Calu3 (cell line): ENCODE data around the gene P2RX4. TPM values are rescaled to one million over a fixed set of nuclear protein-coding genes. Genes with fewer than 3 reads are reported as not detected.

Experiments
- BruUV-seq: library from RNA; stranded (reverse); fragments of 400-500 nt; replicated peaks from 2 replicates; lab custom pipeline; 2021; lab: Mats Ljungman, UMichigan
- CTCF ChIA-PET: fragments of 300-600 bp; sonication (Branson Sonifier 250); formaldehyde crosslinking; loops from one replicate; lab custom pipeline; 2022; ENCODE audit warnings: antibody characterized with exemption; lab: Charles Lee
- DNase-seq: peaks from one replicate; pipeline ENCODE4 v3.0.0; 2022
- H3K27ac Mint-ChIP-seq: one replicate; pipeline ENCODE4 v1.8.0; 2022; ENCODE audit warnings: mixed read lengths; ENCODE audit not compliant: unreplicated experiment
- H3K27me3 Mint-ChIP-seq: one replicate; pipeline ENCODE4 v1.8.0; 2022; ENCODE audit warnings: mixed read lengths; ENCODE audit not compliant: unreplicated experiment
- H3K36me3 Mint-ChIP-seq: one replicate; pipeline ENCODE4 v1.8.0; 2022; ENCODE audit warnings: mild to moderate bottlenecking, moderate library complexity, mixed read lengths; ENCODE audit not compliant: insufficient read depth, unreplicated experiment
- H3K4me1 Mint-ChIP-seq: one replicate; pipeline ENCODE4 v1.8.0; 2022; ENCODE audit warnings: mild to moderate bottlenecking, low read depth, mixed read lengths; ENCODE audit not compliant: unreplicated experiment
- H3K4me3 Mint-ChIP-seq: one replicate; pipeline ENCODE4 v1.8.0; 2022; ENCODE audit warnings: mild to moderate bottlenecking, low read depth, moderate library complexity, mixed read lengths; ENCODE audit not compliant: unreplicated experiment
- H3K9me3 Mint-ChIP-seq: one replicate; pipeline ENCODE4 v1.8.0; 2022; ENCODE audit warnings: low read depth, mixed read lengths; ENCODE audit not compliant: unreplicated experiment
- intact Hi-C: fragments of 100-400 bp; cut with micrococcal nuclease; formaldehyde crosslinking; loops from one replicate; pipeline ENCODE4 v1.10.0; 2022; ENCODE audit not compliant: unreplicated experiment
- total RNA-seq: library from RNA; stranded (reverse); gene quantifications from 2 replicates; pipeline ENCODE4 v1.2.3, GENCODE V29; 2022
- TF ChIP-seq, protein P1 (sequence below): fragments of 200-600 bp; IDR thresholded peaks from one replicate; pipeline ENCODE4 v1.8.0; 2022; ENCODE audit warnings: antibody characterized with exemption; ENCODE audit not compliant: unreplicated experiment

Gene P2RX4
- total RNA-seq, 1 experiment from 2014 or later = 38.7 TPM

DNA sequence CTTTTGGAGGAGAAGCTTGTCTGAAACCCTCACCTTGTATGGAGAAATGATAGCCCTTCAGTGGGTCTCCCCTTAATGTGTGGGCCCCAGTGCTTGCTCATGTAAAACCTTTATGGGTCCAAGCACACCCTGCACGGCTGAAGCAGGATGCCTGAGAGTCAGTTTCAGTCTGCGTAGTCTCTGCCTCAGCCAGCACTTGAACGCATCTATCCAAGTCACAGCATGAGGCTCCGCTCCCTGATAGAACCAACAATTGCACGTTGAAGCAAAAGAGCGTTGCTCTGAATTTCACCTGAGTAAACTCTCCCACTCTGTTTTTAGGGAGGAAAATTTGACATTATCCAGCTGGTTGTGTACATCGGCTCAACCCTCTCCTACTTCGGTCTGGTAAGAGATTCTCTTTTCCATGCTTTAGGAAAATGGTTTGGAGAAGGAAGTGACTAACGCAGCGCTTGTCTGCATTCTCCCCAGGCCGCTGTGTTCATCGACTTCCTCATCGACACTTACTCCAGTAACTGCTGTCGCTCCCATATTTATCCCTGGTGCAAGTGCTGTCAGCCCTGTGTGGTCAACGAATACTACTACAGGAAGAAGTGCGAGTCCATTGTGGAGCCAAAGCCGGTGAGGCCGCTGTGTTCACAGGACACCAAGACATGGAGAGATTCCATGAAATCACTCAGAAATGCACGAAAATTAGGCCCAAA is 33.0 kb upstream of the P2RX4 start:
- no peak for DNase-seq
- TF ChIP-seq, protein P1, sequence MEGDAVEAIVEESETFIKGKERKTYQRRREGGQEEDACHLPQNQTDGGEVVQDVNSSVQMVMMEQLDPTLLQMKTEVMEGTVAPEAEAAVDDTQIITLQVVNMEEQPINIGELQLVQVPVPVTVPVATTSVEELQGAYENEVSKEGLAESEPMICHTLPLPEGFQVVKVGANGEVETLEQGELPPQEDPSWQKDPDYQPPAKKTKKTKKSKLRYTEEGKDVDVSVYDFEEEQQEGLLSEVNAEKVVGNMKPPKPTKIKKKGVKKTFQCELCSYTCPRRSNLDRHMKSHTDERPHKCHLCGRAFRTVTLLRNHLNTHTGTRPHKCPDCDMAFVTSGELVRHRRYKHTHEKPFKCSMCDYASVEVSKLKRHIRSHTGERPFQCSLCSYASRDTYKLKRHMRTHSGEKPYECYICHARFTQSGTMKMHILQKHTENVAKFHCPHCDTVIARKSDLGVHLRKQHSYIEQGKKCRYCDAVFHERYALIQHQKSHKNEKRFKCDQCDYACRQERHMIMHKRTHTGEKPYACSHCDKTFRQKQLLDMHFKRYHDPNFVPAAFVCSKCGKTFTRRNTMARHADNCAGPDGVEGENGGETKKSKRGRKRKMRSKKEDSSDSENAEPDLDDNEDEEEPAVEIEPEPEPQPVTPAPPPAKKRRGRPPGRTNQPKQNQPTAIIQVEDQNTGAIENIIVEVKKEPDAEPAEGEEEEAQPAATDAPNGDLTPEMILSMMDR = no peak
- Mint-ChIP-seq H3K27ac (no peak overlapping the region), H3K9me3 (no peaks in the 10 kb centered on the region), H3K36me3 (no peaks in the 10 kb centered on the region), H3K27me3 (peaks cover 11% of the 10 kb centered on the region), H3K4me3 (no peak overlapping the region), H3K4me1 (no peaks in the 10 kb centered on the region)
- intact Hi-C loops = no loop called here
- CTCF ChIA-PET = no interaction called here
- no TSS peak for BruUV-seq

DNA sequence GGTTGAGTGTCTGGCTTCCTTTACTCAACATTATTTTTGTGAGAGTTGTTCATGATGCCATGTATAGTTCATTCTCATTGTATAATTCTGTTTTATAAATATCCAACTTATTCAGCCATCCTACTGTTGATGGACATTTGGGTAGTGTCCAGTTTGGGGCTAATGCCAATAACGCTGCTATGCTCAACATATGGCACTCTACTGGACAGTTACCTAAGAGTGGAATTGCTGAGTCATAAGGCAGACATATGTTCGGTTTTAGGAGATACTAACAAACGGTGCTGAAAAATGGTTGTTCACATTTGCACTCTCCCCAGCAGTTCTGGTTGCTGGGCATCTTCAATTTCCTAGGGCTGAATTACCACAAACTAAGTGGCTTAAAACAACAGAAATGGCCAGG is 28.7 kb upstream of the P2RX4 start:
- H3K9me3 Mint-ChIP-seq = no peaks in the 10 kb centered on the region
- intact Hi-C loops = no loop called here
- CTCF ChIA-PET = no interaction called here

DNA sequence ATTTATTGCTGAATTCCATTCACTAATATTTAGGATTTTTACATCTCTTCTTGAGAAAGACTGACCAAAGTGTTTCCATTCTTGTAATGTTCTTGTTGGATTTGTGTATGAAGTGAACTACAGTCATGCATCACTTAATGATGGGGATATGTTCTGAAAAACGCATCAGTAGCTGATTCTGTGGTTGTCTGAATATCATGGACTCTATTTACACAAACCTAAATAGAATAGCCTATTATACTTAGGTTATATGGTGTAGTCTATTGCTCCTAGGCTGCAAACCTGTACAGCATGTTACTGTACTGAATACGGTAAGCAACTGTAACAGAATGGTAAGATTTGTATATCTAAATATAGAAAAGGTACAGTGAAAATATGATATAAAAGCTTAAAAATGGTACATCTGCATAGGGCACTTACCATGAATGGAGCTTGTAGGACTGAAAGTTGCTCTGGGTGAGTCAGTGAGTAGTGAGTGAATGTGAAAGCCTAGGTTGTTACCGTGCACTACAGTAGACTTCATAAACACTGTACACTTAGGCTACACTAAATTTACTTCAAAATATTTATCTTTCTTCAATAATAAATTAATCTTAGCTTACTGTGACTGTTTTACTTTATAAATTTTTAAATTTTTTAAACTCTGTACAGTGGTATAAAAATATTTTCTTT is 27.6 kb upstream of the P2RX4 start:
- DNase-seq = no peak
- CTCF ChIA-PET = interaction anchor here (0.9 kb wide), 1 partner anchor 9 kb away, joined by 3 read pairs; no protein-coding TSS in a partner anchor
- Mint-ChIP-seq H3K9me3 (no peaks in the 10 kb centered on the region), H3K4me1 (no peaks in the 10 kb centered on the region), H3K4me3 (no peak overlapping the region), H3K27ac (no peak overlapping the region), H3K27me3 (no peaks in the 10 kb centered on the region), H3K36me3 (no peaks in the 10 kb centered on the region)
- TF ChIP-seq, protein P1 = no peak
- intact Hi-C loops = no loop called here
- no TSS peak for BruUV-seq

More for the DNA sequence above, 28.7 kb upstream of the P2RX4 start:
- no peaks in the 10 kb centered on the region for H3K4me1 Mint-ChIP-seq
- no peak overlapping the region for H3K4me3 Mint-ChIP-seq
- no TSS peak for BruUV-seq
- no peak overlapping the region for H3K27ac Mint-ChIP-seq
- peaks cover 3% of the 10 kb centered on the region for H3K27me3 Mint-ChIP-seq
- H3K36me3 Mint-ChIP-seq = no peaks in the 10 kb centered on the region
- no peak for DNase-seq
- TF ChIP-seq, protein P1 = no peak

DNA sequence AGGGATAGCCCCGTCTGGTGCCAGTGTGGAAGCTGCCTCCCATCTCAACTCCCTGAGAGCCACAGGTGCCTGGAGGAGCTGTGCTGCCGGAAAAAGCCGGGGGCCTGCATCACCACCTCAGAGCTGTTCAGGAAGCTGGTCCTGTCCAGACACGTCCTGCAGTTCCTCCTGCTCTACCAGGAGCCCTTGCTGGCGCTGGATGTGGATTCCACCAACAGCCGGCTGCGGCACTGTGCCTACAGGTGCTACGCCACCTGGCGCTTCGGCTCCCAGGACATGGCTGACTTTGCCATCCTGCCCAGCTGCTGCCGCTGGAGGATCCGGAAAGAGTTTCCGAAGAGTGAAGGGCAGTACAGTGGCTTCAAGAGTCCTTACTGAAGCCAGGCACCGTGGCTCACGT is 25.5 kb upstream of the P2RX4 start:
- TF ChIP-seq, protein P1 = no peak
- no peak overlapping the region for H3K4me3 Mint-ChIP-seq
- CTCF ChIA-PET = interaction anchor here (1.1 kb wide), 1 partner anchor 9 kb away, joined by 7 read pairs; no protein-coding TSS in a partner anchor
- no peaks in the 10 kb centered on the region for H3K9me3 Mint-ChIP-seq
- no TSS peak for BruUV-seq
- DNase-seq = no peak
- H3K27me3 Mint-ChIP-seq = no peaks in the 10 kb centered on the region
- H3K36me3 Mint-ChIP-seq = no peaks in the 10 kb centered on the region
- no peaks in the 10 kb centered on the region for H3K4me1 Mint-ChIP-seq
- no peak overlapping the region for H3K27ac Mint-ChIP-seq
- intact Hi-C loops = no loop called here
